Esophagus muscularis mucosa (tissue), 4 donors: ENCODE data around the gene SBK1. TPM values are rescaled to one million over a fixed set of nuclear protein-coding genes. Genes with fewer than 3 reads are reported as not detected.
A peak's percentile ranks its signal among the peaks of the same experiment; 100 is the strongest.

Experiments used
- DNase-seq: peaks from one replicate; pipeline ENCODE4 v3.0.0-alpha.2; 2017; ENCODE audit errors: extremely low spot score
- H3K27ac ChIP-seq, 4 donors: fragments of 200-600 bp; sonication (generic); replicated peaks in 1 of 4; 1 replicate in 3 of 4; 2 replicates in 1 of 4; pipeline ENCODE4 v1.5.1; 2016 to 2019; ENCODE audit warnings: mild to moderate bottlenecking in 1 of 4
- H3K27me3 ChIP-seq, 4 donors: fragments of 200-600 bp; sonication (generic); one replicate each; pipeline versions ENCODE4 v1.5.1 to v1.6.0; 2016 to 2019
- H3K36me3 ChIP-seq, 4 donors: fragments of 200-600 bp; sonication (generic); one replicate each; pipeline ENCODE4 v1.5.1; 2016 to 2019
- H3K4me1 ChIP-seq, 4 donors: fragments of 200-600 bp; sonication (generic); one replicate each; pipeline ENCODE4 v1.5.1; 2016 to 2019
- H3K4me3 ChIP-seq, 4 donors: fragments of 200-600 bp; sonication (generic); 1 replicate in 2 of 4; 2 replicates in 2 of 4; pipeline ENCODE4 v1.5.1; 2016 to 2019; ENCODE audit warnings: mild to moderate bottlenecking in 4 of 4, moderate library complexity in 1 of 4
- H3K9me3 ChIP-seq, 4 donors: fragments of 200-600 bp; sonication (generic); 1 replicate in 3 of 4; 2 replicates in 1 of 4; pipeline ENCODE4 v1.5.1; 2016 to 2019
- CTCF ChIP-seq, 3 experiments: fragments of 200-600 bp in 2 of 3; fragments of 450-650 bp in 1 of 3; sonication (generic) in 2 of 3; IDR thresholded peaks; one replicate each; pipeline ENCODE4 v1.5.1; 2017 to 2019; ENCODE audit warnings: antibody characterized with exemption in 3 of 3, mild to moderate bottlenecking in 2 of 3, moderate library complexity in 1 of 3
- EP300 ChIP-seq: sonication (generic); formaldehyde crosslinking; IDR thresholded peaks from one replicate; pipeline ENCODE4 v1.6.1; 2017; ENCODE audit warnings: antibody characterized with exemption
- POLR2A ChIP-seq: fragments of 450-650 bp; IDR thresholded peaks from one replicate; pipeline ENCODE4 v1.6.1; 2017; ENCODE audit warnings: antibody characterized with exemption, moderate library complexity, mild to moderate bottlenecking, low read depth
- POLR2AphosphoS5 ChIP-seq, 2 donors: sonication (generic); formaldehyde crosslinking; IDR thresholded peaks; one replicate each; pipeline ENCODE4 v1.6.1; 2017; ENCODE audit warnings: antibody characterized with exemption in 2 of 2
- WGBS: methylation state at CpG from one replicate; pipeline ENCODE4 v1.1.5; 2018; 5-methylcytosine and 5-hydroxymethylcytosine counted together
- intact Hi-C: fragments of 100-400 bp; cut with DNase I; formaldehyde crosslinking; loops from one replicate; pipeline ENCODE4 v1.15.1; 2023
- total RNA-seq, 4 donors: library from RNA; depleted of rRNA; stranded (reverse); fragments of >200 nt; gene quantifications; one replicate each; pipeline versions ENCODE4 v1.1.0 to v1.2.1, GENCODE V29; 2016

Gene SBK1
- total RNA-seq, 4 donors from 2014 or later = under 0.01 to 0.78 (median 0.17) TPM

GRCh38 chr16:28257256-28257655, 35.1 kb upstream of the SBK1 start:
- no peaks in the 10 kb centered on the region for H3K36me3 ChIP-seq
- 77% methylated on average over 4 of the region's 4 CpGs for WGBS
- TF ChIP-seq EP300 (no peak), POLR2A (no peak)
- intact Hi-C loops = no loop called here
- H3K27ac ChIP-seq = no peak overlapping the region
- no peak overlapping the region for H3K4me3 ChIP-seq
- DNase-seq = no peak
- H3K27me3 ChIP-seq = peaks cover 0 to 34% (median 0%) of the 10 kb centered on the region in 4 donors
- H3K4me1 ChIP-seq = peaks cover 9 to 19% (median 14%) of the 10 kb centered on the region in 4 donors
- H3K9me3 ChIP-seq = peaks cover 0 to 5% (median 2%) of the 10 kb centered on the region in 4 donors

GRCh38 chr16:28258567-28258966, 33.8 kb upstream of the SBK1 start:
- TF ChIP-seq POLR2A = peak; percentile 14
- TF ChIP-seq CTCF (IDR thresholded peaks at IDR 0.05) = no peak
- Histone ChIP-seq H3K9me3 (peaks cover 0 to 8% (median 2%) of the 10 kb centered on the region in 4 donors), H3K27me3 (peaks cover 0 to 38% (median 0%) of the 10 kb centered on the region in 4 donors), H3K36me3 (no peaks in the 10 kb centered on the region), H3K4me3 (peak overlapping the region; percentile 24 to 42 (median 29)), H3K27ac (no peak overlapping the region), H3K4me1 (peaks cover 11 to 19% (median 14%) of the 10 kb centered on the region in 4 donors)
- 40% methylated on average over 1 of the region's 18 CpGs for WGBS
- no peak for DNase-seq
- intact Hi-C loops = no loop called here

GRCh38 chr16:28259091-28259780, 33.1 kb upstream of the SBK1 start:
- intact Hi-C loops = no loop called here
- Histone ChIP-seq H3K4me3 (peak overlapping the region in 2 of 4 donors; percentile 27 to 42), H3K4me1 (peaks cover 11 to 19% (median 14%) of the 10 kb centered on the region in 4 donors), H3K27me3 (peaks cover 0 to 38% (median 0%) of the 10 kb centered on the region in 4 donors), H3K27ac (no peak overlapping the region), H3K9me3 (peaks cover 0 to 8% (median 2%) of the 10 kb centered on the region in 4 donors), H3K36me3 (no peaks in the 10 kb centered on the region)
- DNase-seq = no peak
- 66% methylated on average over 9 of the region's 29 CpGs for WGBS
- TF ChIP-seq CTCF (IDR thresholded peaks at IDR 0.05) = no peak
- no peak for TF ChIP-seq EP300
- no peak for TF ChIP-seq POLR2AphosphoS5 (IDR thresholded peaks at IDR 0.05)
- TF ChIP-seq POLR2A = no peak

DNA sequence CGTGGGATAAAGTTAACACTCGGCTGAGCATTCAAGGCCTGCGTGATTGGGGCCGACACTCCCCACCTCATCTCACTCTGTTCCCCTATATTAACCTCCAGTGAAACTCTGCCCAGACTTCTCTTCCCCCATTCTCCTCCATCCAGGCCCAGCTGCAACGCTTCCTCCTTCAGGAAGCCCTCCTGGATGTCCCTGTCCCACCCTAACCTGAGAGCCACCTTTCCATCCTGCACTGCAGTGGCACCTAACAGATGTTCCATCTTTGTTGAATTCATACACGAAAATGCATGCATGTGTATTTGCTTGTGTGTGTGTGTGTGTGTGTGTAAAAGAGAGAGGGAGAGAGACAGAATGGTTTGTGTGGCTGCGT, 32.6 kb upstream of the SBK1 start:
- WGBS = 82% methylated on average over 7 of the region's 7 CpGs
- intact Hi-C loops = no loop called here
- H3K27ac ChIP-seq = no peak overlapping the region
- peaks cover 0 to 43% (median 0%) of the 10 kb centered on the region in 4 donors for H3K27me3 ChIP-seq
- peaks cover 0 to 8% (median 2%) of the 10 kb centered on the region in 4 donors for H3K9me3 ChIP-seq
- H3K4me3 ChIP-seq = no peak overlapping the region
- DNase-seq = no peak
- TF ChIP-seq EP300 = no peak
- no peak for TF ChIP-seq POLR2AphosphoS5 (IDR thresholded peaks at IDR 0.05)
- TF ChIP-seq POLR2A = no peak
- no peaks in the 10 kb centered on the region for H3K36me3 ChIP-seq
- H3K4me1 ChIP-seq = peaks cover 11 to 19% (median 14%) of the 10 kb centered on the region in 4 donors

DNA sequence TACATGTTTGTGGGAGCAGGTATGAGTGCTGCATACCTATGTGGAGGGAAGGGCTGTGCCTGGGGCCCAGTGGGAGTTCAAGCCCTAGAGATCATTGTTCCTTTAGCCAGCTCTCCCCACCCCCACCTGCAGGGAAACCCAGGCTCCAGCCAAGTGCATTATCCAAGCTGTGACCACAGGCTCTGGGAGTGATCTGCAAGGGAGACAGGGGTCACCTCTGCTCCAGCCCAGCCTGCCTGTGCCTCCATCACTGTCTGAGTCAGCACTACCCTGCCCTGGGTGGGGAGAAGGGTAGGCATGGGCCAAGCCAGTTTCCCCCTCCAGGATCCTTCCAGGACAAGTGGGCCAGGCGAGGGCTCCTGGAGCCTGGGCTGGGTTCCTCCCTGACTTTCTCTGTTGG, 32.1 kb upstream of the SBK1 start:
- peaks cover 0 to 8% (median 2%) of the 10 kb centered on the region in 4 donors for H3K9me3 ChIP-seq
- TF ChIP-seq CTCF (IDR thresholded peaks at IDR 0.05) (no peak), EP300 (no peak)
- H3K4me3 ChIP-seq = no peak overlapping the region
- H3K27me3 ChIP-seq = peaks cover 0 to 47% (median 0%) of the 10 kb centered on the region in 4 donors
- 40% methylated on average over 1 of the region's 1 CpG for WGBS
- H3K4me1 ChIP-seq = peaks cover 11 to 19% (median 14%) of the 10 kb centered on the region in 4 donors
- no peak overlapping the region for H3K27ac ChIP-seq
- intact Hi-C loops = no loop called here
- DNase-seq = no peak
- no peaks in the 10 kb centered on the region for H3K36me3 ChIP-seq
